Measurements from ENCODE around the gene RBM18. TPM values are rescaled to one million over a fixed set of nuclear protein-coding genes. Genes with fewer than 3 reads are reported as not detected.

Gene RBM18
- total and polyA plus RNA-seq, 8 donors, result 17.8 to 38.7 (median 28.7) TPM

DNA sequence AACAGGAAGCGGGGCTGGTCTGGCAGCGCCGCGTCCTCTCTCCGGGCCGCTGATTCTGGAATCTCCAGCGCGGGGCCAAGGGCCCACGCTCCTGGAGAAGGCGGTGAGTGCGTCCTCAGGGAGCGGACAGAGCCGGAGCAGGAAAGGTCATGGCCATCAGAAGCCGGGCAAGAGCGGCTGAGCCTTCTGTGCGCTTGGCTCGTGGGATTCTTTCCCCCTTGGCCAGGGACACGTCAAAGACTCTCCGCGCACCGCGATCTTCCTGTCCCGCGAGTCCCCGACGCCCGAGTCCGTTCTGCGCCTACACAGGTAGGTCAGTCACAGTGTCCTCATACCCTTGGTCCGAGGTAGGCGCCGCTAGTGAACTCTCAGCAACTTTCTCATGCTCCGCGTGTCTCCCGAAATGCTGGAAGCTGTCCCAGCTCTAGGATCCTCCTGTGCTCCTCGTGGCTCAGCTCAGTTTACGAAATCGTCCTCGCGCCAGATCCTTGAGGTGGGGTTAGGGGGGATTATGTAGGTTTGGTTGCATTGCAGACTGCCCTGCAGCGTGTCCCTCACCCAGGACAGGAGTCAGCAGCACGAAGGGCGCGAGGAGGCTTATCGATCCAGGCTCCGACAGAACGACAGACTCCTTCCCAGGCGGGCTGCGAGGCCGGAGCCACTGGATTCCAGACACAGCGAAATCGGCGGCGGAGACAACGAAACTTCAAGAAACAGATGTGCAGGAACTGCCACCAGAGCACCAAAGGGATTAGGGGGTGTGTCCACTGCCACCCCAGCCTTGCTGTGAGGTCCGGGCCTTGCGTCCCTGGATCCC is 44.6 kb downstream of the RBM18 start:
- Histone ChIP-seq H3K4me3 (no peak overlapping the region), H3K4me1 (peaks cover 17 to 22% of the 10 kb centered on the region in 2 donors), H3K9me3 (no peaks in the 10 kb centered on the region), H3K36me3 (no peaks in the 10 kb centered on the region), H3K27me3 (peaks cover 73 to 100% of the 10 kb centered on the region in 2 donors), H3K27ac (no peak overlapping the region)
- TF ChIP-seq, protein P1, sequence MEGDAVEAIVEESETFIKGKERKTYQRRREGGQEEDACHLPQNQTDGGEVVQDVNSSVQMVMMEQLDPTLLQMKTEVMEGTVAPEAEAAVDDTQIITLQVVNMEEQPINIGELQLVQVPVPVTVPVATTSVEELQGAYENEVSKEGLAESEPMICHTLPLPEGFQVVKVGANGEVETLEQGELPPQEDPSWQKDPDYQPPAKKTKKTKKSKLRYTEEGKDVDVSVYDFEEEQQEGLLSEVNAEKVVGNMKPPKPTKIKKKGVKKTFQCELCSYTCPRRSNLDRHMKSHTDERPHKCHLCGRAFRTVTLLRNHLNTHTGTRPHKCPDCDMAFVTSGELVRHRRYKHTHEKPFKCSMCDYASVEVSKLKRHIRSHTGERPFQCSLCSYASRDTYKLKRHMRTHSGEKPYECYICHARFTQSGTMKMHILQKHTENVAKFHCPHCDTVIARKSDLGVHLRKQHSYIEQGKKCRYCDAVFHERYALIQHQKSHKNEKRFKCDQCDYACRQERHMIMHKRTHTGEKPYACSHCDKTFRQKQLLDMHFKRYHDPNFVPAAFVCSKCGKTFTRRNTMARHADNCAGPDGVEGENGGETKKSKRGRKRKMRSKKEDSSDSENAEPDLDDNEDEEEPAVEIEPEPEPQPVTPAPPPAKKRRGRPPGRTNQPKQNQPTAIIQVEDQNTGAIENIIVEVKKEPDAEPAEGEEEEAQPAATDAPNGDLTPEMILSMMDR (IDR thresholded peaks at IDR 0.05), result no peak
- DNase-seq, result no peak
- ATAC-seq, result peak; percentile 6
- intact Hi-C loops (cut with DNase I), result loop anchor here in 1 of 2 donors (10.0 kb wide), 1 partner anchor 55 kb away; no protein-coding TSS in a partner anchor

DNA sequence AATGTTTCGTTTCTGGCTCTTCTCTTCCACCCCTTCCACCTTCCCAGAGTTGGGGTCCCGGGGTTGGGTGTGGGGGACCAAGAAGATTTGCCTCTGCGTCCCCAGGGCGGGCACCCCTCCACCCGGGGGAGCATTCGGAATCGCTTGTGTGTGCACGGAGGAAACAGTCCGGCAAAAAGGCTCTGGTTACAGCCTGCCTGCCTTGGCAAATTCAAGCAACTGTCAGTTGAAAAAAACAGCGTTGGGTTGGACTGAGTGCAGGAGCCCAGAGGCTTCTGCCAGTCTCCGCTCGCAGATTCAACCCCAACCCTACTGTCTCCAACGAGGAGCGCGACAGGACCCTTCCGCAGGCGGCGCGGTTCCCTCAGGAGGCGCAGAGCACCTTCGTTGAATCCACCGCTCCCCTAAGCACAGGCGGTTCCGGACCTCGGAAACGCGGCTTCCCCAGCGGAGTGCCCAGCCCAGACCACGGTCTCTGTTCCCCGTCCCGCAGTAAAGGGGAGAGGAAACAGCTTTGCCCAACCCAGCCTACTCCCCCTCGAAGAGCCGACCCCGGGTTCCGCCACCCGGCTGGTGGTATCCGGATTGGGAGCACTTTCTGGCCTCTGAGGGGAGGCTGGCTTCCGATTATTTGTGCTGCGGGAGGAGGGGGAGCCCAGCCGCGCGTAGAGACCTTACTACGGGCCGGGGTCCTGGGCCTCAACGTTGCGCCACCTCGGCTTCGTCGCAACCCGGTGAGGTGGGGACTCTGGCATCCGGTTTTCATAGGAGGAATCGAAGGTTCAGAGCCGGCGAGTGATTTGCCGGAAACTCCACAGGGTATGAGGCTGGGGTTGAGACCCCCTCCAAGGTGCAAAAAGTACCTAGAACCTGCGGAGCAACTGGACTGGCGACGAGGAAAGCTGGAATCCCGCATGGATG is 45.4 kb downstream of the RBM18 start:
- TF ChIP-seq, protein P1 (IDR thresholded peaks at IDR 0.05), result no peak
- Histone ChIP-seq H3K4me1 (peaks cover 17 to 22% of the 10 kb centered on the region in 2 donors), H3K36me3 (no peaks in the 10 kb centered on the region), H3K27me3 (peaks cover 79 to 100% of the 10 kb centered on the region in 2 donors), H3K9me3 (no peaks in the 10 kb centered on the region), H3K4me3 (no peak overlapping the region), H3K27ac (no peak overlapping the region)
- no peak for ATAC-seq
- no peak for DNase-seq
- intact Hi-C loops (cut with DNase I), result loop anchor here in 1 of 2 donors (10.0 kb wide), 1 partner anchor 54 kb away; no protein-coding TSS in a partner anchor

DNA sequence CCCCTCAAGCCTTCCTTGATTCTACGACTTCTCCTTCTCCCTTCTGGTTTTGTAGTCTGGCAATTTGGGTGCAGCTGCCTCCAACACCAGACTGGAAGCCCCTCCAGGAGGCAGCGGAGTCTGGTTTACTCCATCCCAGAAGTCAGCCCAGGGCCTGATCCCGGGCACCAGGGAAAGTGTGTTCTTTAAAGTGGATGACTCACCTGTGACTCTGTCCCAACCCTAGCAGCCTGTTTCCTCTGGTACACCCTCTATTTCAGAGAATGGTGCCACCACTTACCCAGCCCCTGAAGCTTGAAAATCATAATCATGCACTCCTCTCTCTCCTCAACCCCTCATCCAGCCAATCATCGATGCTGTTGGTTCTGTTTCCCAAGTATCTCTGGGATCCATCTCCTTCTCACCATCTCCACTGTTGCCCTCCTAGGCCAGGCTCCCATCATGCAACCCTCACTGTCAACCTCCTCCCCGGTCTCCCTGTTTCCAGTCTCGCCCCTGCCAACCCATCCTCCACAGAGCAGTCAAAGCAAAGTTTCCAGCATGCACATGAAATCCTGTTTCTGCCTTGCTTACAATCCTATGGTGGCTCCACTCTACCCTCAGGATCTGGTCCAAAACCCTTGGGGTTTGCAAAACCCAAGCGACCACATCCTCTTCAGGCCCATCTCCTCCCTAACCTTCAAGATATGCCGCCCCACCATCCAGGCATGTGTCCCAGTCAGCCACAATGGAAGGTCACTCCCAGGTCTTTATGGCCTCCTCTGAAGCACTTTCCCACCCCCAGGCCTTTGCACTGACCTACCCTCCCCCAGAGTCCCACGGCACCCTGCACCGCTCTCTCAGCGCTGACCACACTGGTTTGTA is 46.3 kb downstream of the RBM18 start:
- peaks cover 25 to 26% of the 10 kb centered on the region in 2 donors for H3K4me1 ChIP-seq
- H3K27ac ChIP-seq, result no peak overlapping the region
- TF ChIP-seq, protein P1 (IDR thresholded peaks at IDR 0.05), result no peak
- H3K9me3 ChIP-seq, result no peaks in the 10 kb centered on the region
- H3K36me3 ChIP-seq, result no peaks in the 10 kb centered on the region
- peak; percentile 23 for ATAC-seq
- intact Hi-C loops (cut with DNase I), result loop anchor here in 1 of 2 donors (10.0 kb wide), 1 partner anchor 54 kb away; no protein-coding TSS in a partner anchor
- DNase-seq, result no peak
- peaks cover 87 to 100% of the 10 kb centered on the region in 2 donors for H3K27me3 ChIP-seq
- H3K4me3 ChIP-seq, result no peak overlapping the region

DNA sequence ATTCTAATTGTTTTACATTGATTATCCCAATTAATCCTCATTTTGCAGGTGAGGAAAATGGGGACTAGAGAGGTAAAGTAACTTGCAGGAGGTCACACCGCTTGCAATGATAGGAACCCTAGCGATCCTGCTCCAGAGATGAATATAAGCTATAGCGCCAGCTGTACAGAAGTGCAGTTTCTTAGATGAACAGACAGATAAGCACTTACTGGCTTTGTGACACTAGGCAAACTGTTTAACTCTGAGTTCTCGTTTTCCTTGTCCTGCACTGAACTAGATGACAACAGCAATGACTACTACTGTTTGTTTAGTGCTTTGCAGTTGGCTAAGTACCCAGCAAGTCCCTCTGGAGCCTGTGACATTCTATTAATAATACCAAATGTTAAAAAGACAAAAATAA is 47.0 kb downstream of the RBM18 start:
- TF ChIP-seq, protein P1 (IDR thresholded peaks at IDR 0.05), result no peak
- H3K4me3 ChIP-seq, result no peak overlapping the region
- no peaks in the 10 kb centered on the region for H3K9me3 ChIP-seq
- H3K36me3 ChIP-seq, result no peaks in the 10 kb centered on the region
- no peak for DNase-seq
- intact Hi-C loops (cut with DNase I), result loop anchor here in 1 of 2 donors (10.0 kb wide), 1 partner anchor 53 kb away; no protein-coding TSS in a partner anchor
- no peak for ATAC-seq
- H3K27me3 ChIP-seq, result peaks cover 88 to 100% of the 10 kb centered on the region in 2 donors
- no peak overlapping the region for H3K27ac ChIP-seq
- peaks cover 25 to 26% of the 10 kb centered on the region in 2 donors for H3K4me1 ChIP-seq

Data from left lung (tissue), 10 donors.